Middle frontal gyrus (tissue), 1 donor: ENCODE measurements around the gene TXNDC17.
A peak's percentile ranks its signal among the peaks of the same experiment; 100 is the strongest.
"Not testable (repeated sequence)": the region's sequence is repeated elsewhere in the genome, so short reads cannot be mapped to it uniquely, and the experiment has no call there.

Experiments
- DNase-seq: peaks from one replicate; pipeline ENCODE4 v3.0.0-alpha.2; 2015; ENCODE audit warnings: low spot score; ENCODE audit errors: extremely low spot score

Gene TXNDC17

GRCh38 chr17:6660101-6660500 is 19.2 kb downstream of the TXNDC17 start:
- DNase-seq: no peak

GRCh38 chr17:6660805-6661463 is 20.1 kb downstream of the TXNDC17 start:
- no peak for DNase-seq

- DNase-seq: no peak
Measured at GRCh38 chr17:6661464-6661848, 20.6 kb downstream of the TXNDC17 start.

GRCh38 chr17:6663200-6663599 is 22.3 kb downstream of the TXNDC17 start:
- not testable (repeated sequence) for DNase-seq

GRCh38 chr17:6666077-6666521 is 25.2 kb downstream of the TXNDC17 start:
- DNase-seq: peak; percentile 76

GRCh38 chr17:6666557-6666956 is 25.7 kb downstream of the TXNDC17 start:
- DNase-seq: no peak

- DNase-seq: no peak
Measured at GRCh38 chr17:6667516-6667915, 26.7 kb downstream of the TXNDC17 start.

- no peak for DNase-seq
Measured at GRCh38 chr17:6668219-6668618, 27.4 kb downstream of the TXNDC17 start.

- DNase-seq: no peak
Measured at GRCh38 chr17:6668727-6669425, 28.0 kb downstream of the TXNDC17 start.

- no peak for DNase-seq
Measured at GRCh38 chr17:6669479-6670212, 28.8 kb downstream of the TXNDC17 start.

- DNase-seq: no peak
Measured at GRCh38 chr17:6670571-6670970, 29.7 kb downstream of the TXNDC17 start.

- DNase-seq: no peak
Measured at GRCh38 chr17:6670999-6671398, 30.1 kb downstream of the TXNDC17 start.

GRCh38 chr17:6671431-6671830 is 30.6 kb downstream of the TXNDC17 start:
- no peak for DNase-seq

GRCh38 chr17:6674586-6674985 is 33.7 kb downstream of the TXNDC17 start:
- DNase-seq: no peak

GRCh38 chr17:6675201-6675825 is 34.5 kb downstream of the TXNDC17 start:
- DNase-seq: no peak

- no peak for DNase-seq
Measured at GRCh38 chr17:6676802-6677157, 35.9 kb downstream of the TXNDC17 start.

GRCh38 chr17:6677158-6677831 is 36.4 kb downstream of the TXNDC17 start:
- no peak for DNase-seq

- DNase-seq: no peak
Measured at GRCh38 chr17:6677946-6678345, 37.1 kb downstream of the TXNDC17 start.

- DNase-seq: no peak
Measured at GRCh38 chr17:6679241-6679640, 38.4 kb downstream of the TXNDC17 start.

- no peak for DNase-seq
Measured at GRCh38 chr17:6681176-6681575, 40.3 kb downstream of the TXNDC17 start.

GRCh38 chr17:6681671-6682070 is 40.8 kb downstream of the TXNDC17 start:
- no peak for DNase-seq
